Panc1 (cell line): ENCODE results near the gene NDUFV1. TPM values are rescaled to one million over a fixed set of nuclear protein-coding genes. Genes with fewer than 3 reads are reported as not detected.
A peak's percentile ranks its signal among the peaks of the same experiment; 100 is the strongest.

Experiments
- ATAC-seq: fragments of 200-7000 bp; cut with Tn5 transposase; 2 replicates; pipeline ENCODE4 v1.9.1; 2020; ENCODE audit warnings: mild to moderate bottlenecking, moderate library complexity
- BruUV-seq: library from RNA; stranded (reverse); fragments of 400-500 nt; replicated peaks from 2 replicates; lab custom pipeline; 2021; lab: Mats Ljungman, UMichigan
- CTCF ChIA-PET: fragments of 300-600 bp; sonication (Branson Sonifier 250); formaldehyde crosslinking; loops from one replicate; lab custom pipeline; 2022; ENCODE audit warnings: antibody characterized with exemption; lab: Charles Lee
- POLR2A ChIA-PET: fragments of 300-600 bp; sonication (Branson Sonifier 250); formaldehyde crosslinking; loops from one replicate; lab custom pipeline; 2022; ENCODE audit warnings: antibody characterized with exemption; lab: Charles Lee
- DNase-seq: peaks from one replicate; pipeline ENCODE4 v3.0.0-alpha.2; 2010; ENCODE audit warnings: low read depth, low spot score
- H3K27ac ChIP-seq: 2 replicates; pipeline ENCODE4 v1.5.1; 2011; ENCODE audit warnings: mild to moderate bottlenecking, low read length, inconsistent platforms
- H3K27me3 ChIP-seq: fragments of 200-500 bp; sonication (Bioruptor generic); 2 replicates; pipeline ENCODE4 v1.6.0; 2014; ENCODE audit warnings: low read length, inconsistent platforms; ENCODE audit not compliant: control insufficient read depth, insufficient read depth
- H3K36me3 ChIP-seq: fragments of 200-500 bp; sonication (Bioruptor generic); 2 replicates; pipeline ENCODE4 v1.5.1; 2014; ENCODE audit warnings: inconsistent platforms, mild to moderate bottlenecking, low read length, moderate library complexity; ENCODE audit not compliant: control insufficient read depth, insufficient read depth
- H3K4me1 ChIP-seq: 2 replicates; pipeline ENCODE4 v1.5.1; 2011; ENCODE audit warnings: inconsistent platforms, mild to moderate bottlenecking, low read length, moderate library complexity; ENCODE audit not compliant: control insufficient read depth, insufficient read depth
- H3K4me3 ChIP-seq, 2 experiments: 2 replicates each; pipeline ENCODE4 v1.5.1; 2011 to 2012; ENCODE audit warnings: low read depth in 2 of 2, low read length in 2 of 2, mild to moderate bottlenecking in 2 of 2, inconsistent platforms in 1 of 2, moderate library complexity in 1 of 2
- H3K9me3 ChIP-seq: fragments of 200-500 bp; sonication (Bioruptor generic); 2 replicates; pipeline ENCODE4 v1.5.1; 2014; ENCODE audit warnings: low read depth, mild to moderate bottlenecking, inconsistent platforms, low read length, moderate library complexity; ENCODE audit not compliant: control insufficient read depth, insufficient read depth
- POLR2AphosphoS5 ChIP-seq: IDR thresholded peaks from 2 replicates; pipeline ENCODE4 v1.6.1; 2012; ENCODE audit warnings: mild to moderate bottlenecking, low read depth, low read length, moderate library complexity
- REST ChIP-seq, 2 experiments: IDR thresholded peaks; 2 replicates each; pipeline ENCODE4 v1.6.1; 2011 to 2012; ENCODE audit warnings: low read depth in 2 of 2, control low read depth in 1 of 2, low read length in 1 of 2, mild to moderate bottlenecking in 1 of 2, moderate library complexity in 1 of 2; ENCODE audit not compliant: insufficient read depth in 1 of 2
- SIN3A ChIP-seq: IDR thresholded peaks from 2 replicates; pipeline ENCODE4 v1.6.1; 2012; ENCODE audit warnings: low read depth, mild to moderate bottlenecking, low read length, moderate library complexity, borderline replicate concordance; ENCODE audit not compliant: insufficient read depth
- TCF7L2 ChIP-seq: IDR thresholded peaks from 2 replicates; pipeline ENCODE4 v1.6.1; 2011; ENCODE audit warnings: mild to moderate bottlenecking, low read depth, low read length, inconsistent platforms
- in situ Hi-C: cut with HindIII; loops from 2 replicates; pipeline ENCODE4 v1.10.0; 2016; ENCODE audit warnings: low sequenced_read_pairs, low pct_unique_long_range_greater_than_20kb
- intact Hi-C: fragments of 100-400 bp; cut with micrococcal nuclease; formaldehyde crosslinking; loops from one replicate; pipeline ENCODE4 v1.10.0; 2022; ENCODE audit not compliant: unreplicated experiment
- total RNA-seq: library from RNA; stranded (reverse); gene quantifications from one replicate; pipeline ENCODE4 v1.2.1, GENCODE V29; 2021; ENCODE audit not compliant: unreplicated experiment
- TF ChIP-seq, protein P1 (sequence below): fragments of 450-650 bp; IDR thresholded peaks from 2 replicates; pipeline ENCODE4 v1.5.1; 2017; ENCODE audit warnings: mild to moderate bottlenecking

NDUFV1 gene
- total RNA-seq, 1 experiment from 2014 or later, result 281 TPM

DNA sequence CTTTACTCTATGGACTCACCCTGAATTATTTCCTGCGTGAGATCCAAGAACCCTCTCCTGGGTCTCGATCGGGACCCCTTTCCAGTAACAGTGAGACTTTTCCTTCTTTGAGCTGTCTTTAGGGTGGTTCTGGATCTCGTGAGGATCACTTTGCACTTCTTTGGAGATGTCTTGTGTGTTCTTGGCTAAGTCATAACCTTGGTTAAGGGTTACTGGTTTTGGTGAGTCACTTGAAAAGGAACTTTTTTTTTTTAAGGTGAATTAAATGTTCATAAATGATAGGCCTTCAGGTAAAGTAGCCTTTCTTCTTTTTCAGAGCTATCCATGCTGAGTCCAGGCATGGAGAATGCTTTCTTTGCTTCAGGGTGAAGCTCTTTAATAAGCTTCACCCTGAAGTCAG is 42.5 kb upstream of the NDUFV1 start:
- in situ Hi-C loops, result no loop called here
- H3K27ac ChIP-seq, result peak overlapping the region; percentile 63; the same call in 1 of the 2 replicates
- no peaks in the 10 kb centered on the region for H3K36me3 ChIP-seq
- CTCF ChIA-PET, result no interaction called here
- TF ChIP-seq TCF7L2 (no peak), POLR2AphosphoS5 (no peak), REST (IDR thresholded peaks at IDR 0.05; ENCODE audit: insufficient read depth in 1 of 2, low read depth in 2 of 2, low read length in 1 of 2) (no peak)
- TF ChIP-seq, protein P1, sequence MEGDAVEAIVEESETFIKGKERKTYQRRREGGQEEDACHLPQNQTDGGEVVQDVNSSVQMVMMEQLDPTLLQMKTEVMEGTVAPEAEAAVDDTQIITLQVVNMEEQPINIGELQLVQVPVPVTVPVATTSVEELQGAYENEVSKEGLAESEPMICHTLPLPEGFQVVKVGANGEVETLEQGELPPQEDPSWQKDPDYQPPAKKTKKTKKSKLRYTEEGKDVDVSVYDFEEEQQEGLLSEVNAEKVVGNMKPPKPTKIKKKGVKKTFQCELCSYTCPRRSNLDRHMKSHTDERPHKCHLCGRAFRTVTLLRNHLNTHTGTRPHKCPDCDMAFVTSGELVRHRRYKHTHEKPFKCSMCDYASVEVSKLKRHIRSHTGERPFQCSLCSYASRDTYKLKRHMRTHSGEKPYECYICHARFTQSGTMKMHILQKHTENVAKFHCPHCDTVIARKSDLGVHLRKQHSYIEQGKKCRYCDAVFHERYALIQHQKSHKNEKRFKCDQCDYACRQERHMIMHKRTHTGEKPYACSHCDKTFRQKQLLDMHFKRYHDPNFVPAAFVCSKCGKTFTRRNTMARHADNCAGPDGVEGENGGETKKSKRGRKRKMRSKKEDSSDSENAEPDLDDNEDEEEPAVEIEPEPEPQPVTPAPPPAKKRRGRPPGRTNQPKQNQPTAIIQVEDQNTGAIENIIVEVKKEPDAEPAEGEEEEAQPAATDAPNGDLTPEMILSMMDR, result no peak
- DNase-seq, result no peak
- peaks cover 16% of the 10 kb centered on the region for H3K4me1 ChIP-seq
- POLR2A ChIA-PET, result no interaction called here
- no peaks in the 10 kb centered on the region for H3K9me3 ChIP-seq
- no peaks in the 10 kb centered on the region for H3K27me3 ChIP-seq
- 0 out of 2 replicates have a peak, but pooled peaks have one; percentile 35 for ATAC-seq
- BruUV-seq, result no TSS peak
- no peak overlapping the region for H3K4me3 ChIP-seq
- intact Hi-C loops, result no loop called here

DNA sequence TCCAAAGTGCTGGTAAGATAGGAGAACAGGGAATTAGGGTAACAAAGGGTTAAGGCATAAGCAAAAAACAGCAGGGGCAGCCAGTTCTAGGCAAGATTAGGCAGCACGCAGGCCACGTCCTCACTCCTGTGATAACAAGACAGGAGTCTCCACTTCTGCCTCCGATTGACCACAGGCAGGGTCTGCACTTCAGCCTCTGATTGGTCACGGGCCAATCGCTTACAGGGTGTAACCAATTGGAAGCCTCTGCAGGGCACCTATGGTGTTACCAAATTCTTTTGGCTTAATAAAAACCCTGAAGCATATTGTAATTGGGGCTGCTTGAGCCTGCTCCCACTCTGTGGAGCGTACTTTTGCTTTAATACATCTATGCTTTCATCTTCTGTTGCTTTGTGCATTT is 35.3 kb upstream of the NDUFV1 start:
- Histone ChIP-seq H3K27me3 (no peaks in the 10 kb centered on the region; the same call in 1 of the 2 replicates), H3K27ac (no peak overlapping the region), H3K4me3 (no peak overlapping the region), H3K36me3 (no peaks in the 10 kb centered on the region), H3K4me1 (no peaks in the 10 kb centered on the region), H3K9me3 (no peaks in the 10 kb centered on the region; the same call in 1 of the 2 replicates)
- POLR2A ChIA-PET, result interaction anchor here (0.7 kb wide), 1 partner anchor 1399 kb away, joined by 3 read pairs; no protein-coding TSS in a partner anchor
- intact Hi-C loops (loop anchor here (2.0 kb wide), 1 partner anchor 37 kb away; no protein-coding TSS in a partner anchor), in situ Hi-C loops (no loop called here)
- no peak for ATAC-seq
- BruUV-seq, result no TSS peak
- TF ChIP-seq POLR2AphosphoS5 (no peak), REST (IDR thresholded peaks at IDR 0.05; ENCODE audit: insufficient read depth in 1 of 2, low read depth in 2 of 2, low read length in 1 of 2) (no peak), TCF7L2 (no peak), SIN3A (no peak)
- TF ChIP-seq, protein P1, result no peak
- CTCF ChIA-PET, result no interaction called here
- no peak for DNase-seq
